Neural cell (in vitro differentiated cells): ENCODE measurements around the gene PCK1. TPM values are rescaled to one million over a fixed set of nuclear protein-coding genes. Genes with fewer than 3 reads are reported as not detected.

ENCODE experiments used
- H2AFZ ChIP-seq: fragments of 200-600, 300-800 bp; sonication (generic), shearing (Covaris generic); 2 replicates; pipeline ENCODE4 v1.6.0; 2014; ENCODE audit warnings: low read depth, mild to moderate bottlenecking, antibody characterized with exemption, low read length, moderate library complexity
- H3F3A ChIP-seq: fragments of 200-600 bp; shearing (Covaris generic); 2 replicates; pipeline ENCODE4 v1.6.1; 2016; ENCODE audit warnings: mild to moderate bottlenecking, moderate library complexity, mixed read lengths, antibody characterized with exemption, low read length; ENCODE audit not compliant: insufficient read depth, poor library complexity, severe bottlenecking
- H3K27ac ChIP-seq: fragments of 200-600, 300-800 bp; sonication (generic), shearing (Covaris generic); 2 replicates; pipeline ENCODE4 v1.5.1; 2014; ENCODE audit warnings: mild to moderate bottlenecking, low read length, moderate library complexity
- H3K27me3 ChIP-seq: fragments of 300-800, 200-600 bp; sonication (generic), shearing (Covaris generic); 2 replicates; pipeline ENCODE4 v1.6.0; 2014; ENCODE audit warnings: mild to moderate bottlenecking, low read depth, low read length, moderate library complexity; ENCODE audit not compliant: insufficient read depth
- H3K36me3 ChIP-seq: fragments of 300-800, 200-600 bp; sonication (generic), shearing (Covaris generic); 2 replicates; pipeline ENCODE4 v1.5.1; 2014; ENCODE audit warnings: mild to moderate bottlenecking, antibody characterized with exemption, low read length, moderate library complexity; ENCODE audit not compliant: insufficient read depth
- H3K4me2 ChIP-seq: fragments of 300-800, 200-600 bp; sonication (generic), shearing (Covaris generic); 2 replicates; pipeline ENCODE4 v1.6.0; 2014; ENCODE audit warnings: mild to moderate bottlenecking, low read length
- H3K4me3 ChIP-seq: fragments of 300-800, 200-600 bp; sonication (generic), shearing (Covaris generic); 2 replicates; pipeline ENCODE4 v1.5.1; 2014; ENCODE audit warnings: mild to moderate bottlenecking, low read length, moderate library complexity
- H3K79me2 ChIP-seq: fragments of 200-600 bp; shearing (Covaris generic); replicated peaks from 2 replicates; pipeline ENCODE4 v1.6.0; 2014; ENCODE audit warnings: mild to moderate bottlenecking, low read length, moderate library complexity; ENCODE audit not compliant: insufficient read depth
- H3K9ac ChIP-seq: fragments of 300-800, 200-600 bp; sonication (generic), shearing (Covaris generic); 2 replicates; pipeline ENCODE4 v1.6.1; 2016; ENCODE audit warnings: mild to moderate bottlenecking, low read length, mixed read lengths
- H3K9me2 ChIP-seq: fragments of 200-600 bp; shearing (Covaris generic); 2 replicates; pipeline ENCODE4 v1.6.1; 2016; ENCODE audit warnings: mild to moderate bottlenecking, low read length, mixed read lengths; ENCODE audit not compliant: insufficient read depth
- H3K9me3 ChIP-seq: fragments of 200-600, 300-800 bp; sonication (generic), shearing (Covaris generic); 2 replicates; pipeline ENCODE4 v1.6.1; 2016; ENCODE audit warnings: mild to moderate bottlenecking, mixed run types, low read length, moderate library complexity, mixed read lengths
- H4K20me1 ChIP-seq: fragments of 200-600 bp; shearing (Covaris generic); 2 replicates; pipeline ENCODE4 v1.6.1; 2016; ENCODE audit warnings: mild to moderate bottlenecking, mixed run types; ENCODE audit not compliant: insufficient read depth
- EP300 ChIP-seq: fragments of 450-650 bp; conservative IDR thresholded peaks from 2 replicates; pipeline ENCODE4 v1.6.1; 2014; ENCODE audit warnings: antibody characterized with exemption, mild to moderate bottlenecking, moderate library complexity; ENCODE audit not compliant: poor library complexity, severe bottlenecking
- EZH2 ChIP-seq: fragments of 200-600, 300-800 bp; shearing (Covaris generic), sonication (generic); IDR thresholded peaks from 2 replicates; pipeline ENCODE4 v1.6.1; 2014; ENCODE audit warnings: antibody characterized with exemption, low read length, borderline replicate concordance, mild to moderate bottlenecking; ENCODE audit not compliant: insufficient read depth, poor library complexity, severe bottlenecking
- MXI1 ChIP-seq: fragments of 450-650 bp; conservative IDR thresholded peaks from 2 replicates; pipeline ENCODE4 v1.6.1; 2014; ENCODE audit warnings: antibody characterized with exemption, mild to moderate bottlenecking; ENCODE audit not compliant: poor library complexity, severe bottlenecking
- POLR2AphosphoS5 ChIP-seq: IDR thresholded peaks from 2 replicates; pipeline ENCODE4 v1.6.1; 2012
- RAD21 ChIP-seq: fragments of 450-650 bp; conservative IDR thresholded peaks from 2 replicates; pipeline ENCODE4 v1.6.1; 2014; ENCODE audit warnings: antibody characterized with exemption, mild to moderate bottlenecking, moderate library complexity
- SMC3 ChIP-seq: fragments of 450-650 bp; conservative IDR thresholded peaks from 2 replicates; pipeline ENCODE4 v1.6.1; 2014; ENCODE audit warnings: antibody characterized with exemption, mild to moderate bottlenecking, moderate library complexity; ENCODE audit not compliant: poor library complexity
- TAF1 ChIP-seq: IDR thresholded peaks from 2 replicates; pipeline ENCODE4 v1.6.1; 2012; ENCODE audit warnings: low read depth
- polyA plus RNA-seq: library from polyadenylated mRNA; depleted of rRNA; stranded (reverse); fragments of >200 nt; gene quantifications from 2 replicates; pipeline ENCODE4 v1.2.3, GENCODE V29; 2014
- TF ChIP-seq, protein P1 (sequence below): fragments of 450-650 bp; IDR thresholded peaks from 2 replicates; pipeline ENCODE4 v1.5.1; 2014; ENCODE audit warnings: antibody characterized with exemption, mild to moderate bottlenecking, moderate library complexity; ENCODE audit not compliant: poor library complexity, severe bottlenecking
- TF ChIP-seq, protein P2 (sequence below): IDR thresholded peaks from 2 replicates; pipeline ENCODE4 v1.6.1; 2012; ENCODE audit warnings: borderline replicate concordance

The PCK1 gene
- polyA plus RNA-seq, 1 donor from 2014 or later: 0.24 TPM

DNA sequence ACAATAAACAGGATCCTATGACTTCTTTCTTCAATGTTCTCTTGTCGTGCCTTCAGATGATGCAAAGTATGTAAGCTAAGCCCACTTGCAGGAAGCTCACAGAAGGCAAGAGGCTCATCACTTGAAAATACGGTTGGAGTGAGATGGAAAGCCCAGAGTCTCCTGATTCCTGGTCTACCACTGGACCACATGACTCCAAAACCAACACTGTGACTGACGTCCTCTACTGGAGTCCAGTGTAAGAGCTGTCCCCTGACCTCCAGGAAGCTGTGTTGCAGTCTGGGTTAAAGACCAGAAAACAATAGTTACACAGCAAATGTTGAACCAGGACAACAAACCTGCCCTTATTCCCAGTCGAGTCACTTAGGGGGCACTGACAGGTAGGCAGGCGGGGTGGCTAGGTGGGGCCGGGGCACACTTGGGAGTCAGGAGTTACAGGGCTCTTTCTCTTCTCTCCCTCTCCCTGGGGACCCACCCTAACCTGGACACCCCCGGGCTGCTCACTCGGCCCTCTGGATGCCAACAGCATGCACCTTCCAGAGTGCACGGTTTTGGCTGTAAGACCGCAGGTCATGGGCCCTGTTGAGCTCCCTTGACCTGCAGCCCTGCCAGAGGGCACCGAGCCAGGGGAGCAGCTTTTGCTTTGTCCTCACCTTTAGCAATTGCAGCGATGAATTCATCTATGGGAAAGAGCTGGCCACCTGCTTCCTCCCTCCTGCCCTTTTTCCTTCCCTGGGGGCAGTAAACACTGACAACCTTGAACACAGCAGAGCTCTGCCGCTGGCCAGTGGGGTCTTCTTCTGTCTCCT is 7.4 kb downstream of the PCK1 start:
- Histone ChIP-seq H3K9me2 (no peaks in the 10 kb centered on the region), H3K9me3 (no peaks in the 10 kb centered on the region), H2AFZ (no peak overlapping the region), H3K36me3 (no peaks in the 10 kb centered on the region), H4K20me1 (no peaks in the 10 kb centered on the region), H3K79me2 (no peaks in the 10 kb centered on the region), H3F3A (no peaks in the 10 kb centered on the region), H3K27me3 (no peaks in the 10 kb centered on the region), H3K4me2 (no peak overlapping the region), H3K4me3 (no peak overlapping the region), H3K9ac (no peak overlapping the region), H3K27ac (no peak overlapping the region)
- no peak for TF ChIP-seq EP300
- TF ChIP-seq, protein P1, sequence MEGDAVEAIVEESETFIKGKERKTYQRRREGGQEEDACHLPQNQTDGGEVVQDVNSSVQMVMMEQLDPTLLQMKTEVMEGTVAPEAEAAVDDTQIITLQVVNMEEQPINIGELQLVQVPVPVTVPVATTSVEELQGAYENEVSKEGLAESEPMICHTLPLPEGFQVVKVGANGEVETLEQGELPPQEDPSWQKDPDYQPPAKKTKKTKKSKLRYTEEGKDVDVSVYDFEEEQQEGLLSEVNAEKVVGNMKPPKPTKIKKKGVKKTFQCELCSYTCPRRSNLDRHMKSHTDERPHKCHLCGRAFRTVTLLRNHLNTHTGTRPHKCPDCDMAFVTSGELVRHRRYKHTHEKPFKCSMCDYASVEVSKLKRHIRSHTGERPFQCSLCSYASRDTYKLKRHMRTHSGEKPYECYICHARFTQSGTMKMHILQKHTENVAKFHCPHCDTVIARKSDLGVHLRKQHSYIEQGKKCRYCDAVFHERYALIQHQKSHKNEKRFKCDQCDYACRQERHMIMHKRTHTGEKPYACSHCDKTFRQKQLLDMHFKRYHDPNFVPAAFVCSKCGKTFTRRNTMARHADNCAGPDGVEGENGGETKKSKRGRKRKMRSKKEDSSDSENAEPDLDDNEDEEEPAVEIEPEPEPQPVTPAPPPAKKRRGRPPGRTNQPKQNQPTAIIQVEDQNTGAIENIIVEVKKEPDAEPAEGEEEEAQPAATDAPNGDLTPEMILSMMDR: no peak
- no peak for TF ChIP-seq POLR2AphosphoS5
- TF ChIP-seq EZH2: no peak
- TF ChIP-seq, protein P2, sequence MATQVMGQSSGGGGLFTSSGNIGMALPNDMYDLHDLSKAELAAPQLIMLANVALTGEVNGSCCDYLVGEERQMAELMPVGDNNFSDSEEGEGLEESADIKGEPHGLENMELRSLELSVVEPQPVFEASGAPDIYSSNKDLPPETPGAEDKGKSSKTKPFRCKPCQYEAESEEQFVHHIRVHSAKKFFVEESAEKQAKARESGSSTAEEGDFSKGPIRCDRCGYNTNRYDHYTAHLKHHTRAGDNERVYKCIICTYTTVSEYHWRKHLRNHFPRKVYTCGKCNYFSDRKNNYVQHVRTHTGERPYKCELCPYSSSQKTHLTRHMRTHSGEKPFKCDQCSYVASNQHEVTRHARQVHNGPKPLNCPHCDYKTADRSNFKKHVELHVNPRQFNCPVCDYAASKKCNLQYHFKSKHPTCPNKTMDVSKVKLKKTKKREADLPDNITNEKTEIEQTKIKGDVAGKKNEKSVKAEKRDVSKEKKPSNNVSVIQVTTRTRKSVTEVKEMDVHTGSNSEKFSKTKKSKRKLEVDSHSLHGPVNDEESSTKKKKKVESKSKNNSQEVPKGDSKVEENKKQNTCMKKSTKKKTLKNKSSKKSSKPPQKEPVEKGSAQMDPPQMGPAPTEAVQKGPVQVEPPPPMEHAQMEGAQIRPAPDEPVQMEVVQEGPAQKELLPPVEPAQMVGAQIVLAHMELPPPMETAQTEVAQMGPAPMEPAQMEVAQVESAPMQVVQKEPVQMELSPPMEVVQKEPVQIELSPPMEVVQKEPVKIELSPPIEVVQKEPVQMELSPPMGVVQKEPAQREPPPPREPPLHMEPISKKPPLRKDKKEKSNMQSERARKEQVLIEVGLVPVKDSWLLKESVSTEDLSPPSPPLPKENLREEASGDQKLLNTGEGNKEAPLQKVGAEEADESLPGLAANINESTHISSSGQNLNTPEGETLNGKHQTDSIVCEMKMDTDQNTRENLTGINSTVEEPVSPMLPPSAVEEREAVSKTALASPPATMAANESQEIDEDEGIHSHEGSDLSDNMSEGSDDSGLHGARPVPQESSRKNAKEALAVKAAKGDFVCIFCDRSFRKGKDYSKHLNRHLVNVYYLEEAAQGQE: no peak

DNA sequence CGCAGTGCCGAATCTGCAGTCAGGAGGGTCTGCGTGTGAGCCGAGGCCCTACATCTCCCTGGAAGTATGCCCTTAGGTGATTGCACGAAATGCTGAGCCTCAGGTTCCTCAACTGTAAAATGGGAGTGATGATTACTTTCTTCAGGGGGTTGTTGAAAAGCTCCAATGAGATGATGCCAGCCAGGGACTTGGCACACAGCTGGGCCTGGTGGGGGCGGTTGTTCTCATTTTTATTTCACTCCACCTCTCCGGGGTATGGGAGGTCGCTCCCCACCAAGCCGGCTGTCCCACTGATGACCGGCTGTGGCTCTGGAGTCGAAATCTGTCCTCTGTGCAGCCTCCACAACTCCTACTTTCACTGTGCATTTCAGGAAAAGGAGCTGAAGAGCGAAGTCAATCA is 8.1 kb downstream of the PCK1 start:
- Histone ChIP-seq H4K20me1 (no peaks in the 10 kb centered on the region), H3K9me3 (no peaks in the 10 kb centered on the region), H3K36me3 (no peaks in the 10 kb centered on the region), H3K79me2 (no peaks in the 10 kb centered on the region), H3K27ac (no peak overlapping the region), H3K27me3 (no peaks in the 10 kb centered on the region), H2AFZ (no peak overlapping the region), H3K9me2 (no peaks in the 10 kb centered on the region), H3K4me3 (no peak overlapping the region), H3F3A (no peaks in the 10 kb centered on the region), H3K4me2 (no peak overlapping the region), H3K9ac (no peak overlapping the region)
- TF ChIP-seq RAD21 (no peak), POLR2AphosphoS5 (no peak), EZH2 (no peak), TAF1 (no peak), SMC3 (no peak), MXI1 (no peak), EP300 (no peak)
- TF ChIP-seq, protein P1: no peak
- TF ChIP-seq, protein P2: no peak
